Liver (tissue), 9 donors: Measurements from ENCODE around the gene ICAM1. TPM values are rescaled to one million over a fixed set of nuclear protein-coding genes. Genes with fewer than 3 reads are reported as not detected.

Experiments
- DNase-seq: peaks from one replicate; pipeline ENCODE4 v3.0.0-alpha.2; 2017; ENCODE audit warnings: low spot score
- H3K27ac ChIP-seq, 2 donors: one replicate each; pipeline ENCODE4 v1.7.0; 2013; ENCODE audit warnings: inconsistent platforms in 2 of 2, low read length in 2 of 2, control low read depth in 1 of 2, low read depth in 1 of 2, mild to moderate bottlenecking in 1 of 2
- H3K27me3 ChIP-seq, 4 donors: one replicate each; pipeline versions ENCODE4 v1.6.1 to v1.7.0; 2013; ENCODE audit warnings: low read length in 3 of 4, inconsistent platforms in 1 of 4, mild to moderate bottlenecking in 1 of 4, moderate library complexity in 1 of 4; ENCODE audit not compliant: control insufficient read depth in 4 of 4, insufficient read depth in 4 of 4
- H3K36me3 ChIP-seq, 4 donors: one replicate each; pipeline versions ENCODE4 v1.6.1 to v1.7.0; 2013; ENCODE audit warnings: low read length in 3 of 4, mild to moderate bottlenecking in 3 of 4, low read depth in 1 of 4, moderate library complexity in 1 of 4; ENCODE audit not compliant: control insufficient read depth in 4 of 4, insufficient read depth in 3 of 4
- H3K4me1 ChIP-seq, 4 donors: one replicate each; pipeline versions ENCODE4 v1.6.1 to v1.7.0; 2013; ENCODE audit warnings: low read length in 3 of 4, mild to moderate bottlenecking in 3 of 4, moderate library complexity in 1 of 4; ENCODE audit not compliant: control insufficient read depth in 4 of 4, insufficient read depth in 4 of 4
- H3K4me3 ChIP-seq, 3 donors: one replicate each; pipeline versions ENCODE4 v1.6.1 to v1.7.0; 2013; ENCODE audit warnings: low read length in 3 of 3, control low read depth in 1 of 3, low read depth in 1 of 3, mild to moderate bottlenecking in 1 of 3
- H3K9ac ChIP-seq, 2 donors: one replicate each; pipeline ENCODE4 v1.7.0; 2013; ENCODE audit warnings: low read length in 2 of 2, mild to moderate bottlenecking in 2 of 2, moderate library complexity in 2 of 2, control low read depth in 1 of 2, low read depth in 1 of 2
- H3K9me3 ChIP-seq, 4 donors: one replicate each; pipeline versions ENCODE4 v1.6.1 to v1.7.0; 2013; ENCODE audit warnings: low read length in 3 of 4; ENCODE audit not compliant: control insufficient read depth in 4 of 4
- GABPA ChIP-seq, 2 donors: IDR thresholded peaks in 1 of 2; conservative IDR thresholded peaks in 1 of 2; 2 replicates each; pipeline ENCODE4 v1.6.1; 2016; ENCODE audit warnings: antibody characterized with exemption in 2 of 2, mild to moderate bottlenecking in 1 of 2, moderate library complexity in 1 of 2
- HNF4A ChIP-seq, 2 donors: conservative IDR thresholded peaks; 2 replicates each; pipeline ENCODE4 v1.6.1; 2016; ENCODE audit warnings: antibody characterized with exemption in 2 of 2, mild to moderate bottlenecking in 2 of 2
- HNF4G ChIP-seq: IDR thresholded peaks from 2 replicates; pipeline ENCODE4 v1.6.1; 2016; ENCODE audit warnings: antibody characterized with exemption
- JUND ChIP-seq, 2 donors: IDR thresholded peaks; 2 replicates each; pipeline ENCODE4 v1.6.1; 2016; ENCODE audit warnings: antibody characterized with exemption in 2 of 2
- RAD21 ChIP-seq, 2 donors: IDR thresholded peaks; 2 replicates each; pipeline ENCODE4 v1.6.1; 2016; ENCODE audit warnings: antibody characterized with exemption in 2 of 2, mild to moderate bottlenecking in 2 of 2
- RXRA ChIP-seq, 2 donors: IDR thresholded peaks; 2 replicates each; pipeline ENCODE4 v1.6.1; 2017 to 2018; ENCODE audit warnings: antibody characterized with exemption in 2 of 2, mild to moderate bottlenecking in 1 of 2
- SP1 ChIP-seq: IDR thresholded peaks from 2 replicates; pipeline ENCODE4 v1.6.1; 2018; ENCODE audit warnings: antibody characterized with exemption, mild to moderate bottlenecking
- TAF1 ChIP-seq: conservative IDR thresholded peaks from 2 replicates; pipeline ENCODE4 v1.6.1; 2016; ENCODE audit warnings: antibody characterized with exemption, mild to moderate bottlenecking
- YY1 ChIP-seq: IDR thresholded peaks from 2 replicates; pipeline ENCODE4 v1.6.1; 2016; ENCODE audit warnings: antibody characterized with exemption, mild to moderate bottlenecking
- WGBS: extraction: QIAGEN DNeasy Blood & Tissue Kit; methylation state at CpG from one replicate; pipeline ENCODE4 v1.1.7; 2013; 5-methylcytosine and 5-hydroxymethylcytosine counted together
- polyA plus RNA-seq, 2 donors: library from polyadenylated mRNA; stranded (reverse) in 1 of 2; unstranded in 1 of 2; fragments of 200-250 nt in 1 of 2; fragments of >200 nt in 1 of 2; fragmentation: Nextera tagmentation in 1 of 2; extraction: Ambion mirVana in 1 of 2; gene quantifications; one replicate each; pipeline versions ENCODE4 v1.2.1 to v1.2.3, GENCODE V29; 2013 to 2015
- total RNA-seq, 2 donors: library from RNA; depleted of rRNA; stranded (reverse); fragments of >200 nt; gene quantifications; one replicate each; pipeline ENCODE4 v1.2.3, GENCODE V29; 2014
- TF ChIP-seq, protein P1 (sequence below): IDR thresholded peaks from 2 replicates; pipeline ENCODE4 v1.6.1; 2016; ENCODE audit warnings: antibody characterized with exemption
- TF ChIP-seq, protein P2 (sequence below): IDR thresholded peaks from 2 replicates; pipeline ENCODE4 v1.6.1; 2016; ENCODE audit warnings: antibody characterized with exemption
- TF ChIP-seq, protein P3 (sequence below): fragments of 150-350 bp; IDR thresholded peaks from 2 replicates; pipeline ENCODE4 v1.5.1; 2017; ENCODE audit warnings: improper control_type of control experiment, low read depth, low read length; ENCODE audit not compliant: missing input control
- TF ChIP-seq, protein P4 (sequence below): IDR thresholded peaks from 2 replicates; pipeline ENCODE4 v1.6.1; 2016; ENCODE audit warnings: antibody characterized with exemption, mild to moderate bottlenecking
- TF ChIP-seq, protein P5 (sequence below): IDR thresholded peaks from 2 replicates; pipeline ENCODE4 v1.6.1; 2016; ENCODE audit warnings: antibody characterized with exemption
- donor health status: healthy.
- donor health status: healthy.
- donor health status: healthy.
- donor health status: healthy.
- donor health status: healthy.

The ICAM1 gene
- total and polyA plus RNA-seq, 4 donors = 7.8 to 26.3 (median 19.8) TPM

DNA sequence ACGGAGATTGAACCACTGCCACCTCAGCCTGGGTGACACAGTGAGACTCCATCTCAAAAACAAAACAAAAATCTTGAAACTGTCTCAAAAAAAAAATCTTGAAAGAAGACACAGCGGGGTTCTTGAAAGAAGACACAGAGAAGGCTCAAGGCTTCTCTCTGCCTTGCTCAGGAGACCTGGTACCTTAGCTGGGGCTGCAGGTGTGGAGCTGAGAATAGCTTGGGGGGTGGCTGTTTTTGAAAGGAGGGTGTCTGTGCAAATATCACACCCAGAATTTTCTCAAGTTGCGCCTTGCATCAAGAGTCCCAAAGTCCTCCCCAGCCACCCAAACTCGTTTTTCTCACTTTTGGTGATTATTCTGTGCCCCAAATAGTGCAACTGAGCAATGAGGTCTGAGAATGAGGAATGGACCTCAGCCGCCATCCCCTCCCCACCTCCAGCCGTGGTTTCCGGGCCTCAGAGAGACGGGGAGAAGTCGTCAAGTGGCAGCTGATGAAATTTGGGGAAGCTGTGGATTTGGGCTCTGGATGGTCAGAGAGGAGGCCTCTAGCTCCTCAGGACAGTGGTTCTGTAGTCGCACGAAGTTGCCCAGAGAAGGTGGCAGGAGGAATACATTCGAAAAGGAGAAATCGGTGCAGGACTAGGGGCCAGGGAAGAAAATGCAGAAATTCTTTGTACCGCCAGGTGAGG is 48.6 kb upstream of the ICAM1 start:
- Histone ChIP-seq H3K4me1 (peaks cover 0 to 5% (median 2%) of the 10 kb centered on the region in 4 donors), H3K4me3 (no peak overlapping the region), H3K27ac (no peak overlapping the region), H3K36me3 (peaks cover 0 to 3% (median under 1%) of the 10 kb centered on the region in 4 donors), H3K9ac (no peak overlapping the region), H3K9me3 (no peaks in the 10 kb centered on the region), H3K27me3 (no peaks in the 10 kb centered on the region)
- WGBS = 88% methylated on average over 14 of the region's 14 CpGs
- no peak for TF ChIP-seq RAD21 (IDR thresholded peaks at IDR 0.05)
- TF ChIP-seq JUND (IDR thresholded peaks at IDR 0.05) = no peak
- TF ChIP-seq, protein P1, sequence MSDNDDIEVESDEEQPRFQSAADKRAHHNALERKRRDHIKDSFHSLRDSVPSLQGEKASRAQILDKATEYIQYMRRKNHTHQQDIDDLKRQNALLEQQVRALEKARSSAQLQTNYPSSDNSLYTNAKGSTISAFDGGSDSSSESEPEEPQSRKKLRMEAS = no peak
- TF ChIP-seq, protein P2, sequence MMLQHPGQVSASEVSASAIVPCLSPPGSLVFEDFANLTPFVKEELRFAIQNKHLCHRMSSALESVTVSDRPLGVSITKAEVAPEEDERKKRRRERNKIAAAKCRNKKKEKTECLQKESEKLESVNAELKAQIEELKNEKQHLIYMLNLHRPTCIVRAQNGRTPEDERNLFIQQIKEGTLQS = no peak
- no peak for TF ChIP-seq HNF4G
- no peak for TF ChIP-seq GABPA (IDR thresholded peaks at IDR 0.05 in 1 of 2, conservative IDR thresholded peaks at IDR 0.05 in 1 of 2)
- TF ChIP-seq, protein P3, sequence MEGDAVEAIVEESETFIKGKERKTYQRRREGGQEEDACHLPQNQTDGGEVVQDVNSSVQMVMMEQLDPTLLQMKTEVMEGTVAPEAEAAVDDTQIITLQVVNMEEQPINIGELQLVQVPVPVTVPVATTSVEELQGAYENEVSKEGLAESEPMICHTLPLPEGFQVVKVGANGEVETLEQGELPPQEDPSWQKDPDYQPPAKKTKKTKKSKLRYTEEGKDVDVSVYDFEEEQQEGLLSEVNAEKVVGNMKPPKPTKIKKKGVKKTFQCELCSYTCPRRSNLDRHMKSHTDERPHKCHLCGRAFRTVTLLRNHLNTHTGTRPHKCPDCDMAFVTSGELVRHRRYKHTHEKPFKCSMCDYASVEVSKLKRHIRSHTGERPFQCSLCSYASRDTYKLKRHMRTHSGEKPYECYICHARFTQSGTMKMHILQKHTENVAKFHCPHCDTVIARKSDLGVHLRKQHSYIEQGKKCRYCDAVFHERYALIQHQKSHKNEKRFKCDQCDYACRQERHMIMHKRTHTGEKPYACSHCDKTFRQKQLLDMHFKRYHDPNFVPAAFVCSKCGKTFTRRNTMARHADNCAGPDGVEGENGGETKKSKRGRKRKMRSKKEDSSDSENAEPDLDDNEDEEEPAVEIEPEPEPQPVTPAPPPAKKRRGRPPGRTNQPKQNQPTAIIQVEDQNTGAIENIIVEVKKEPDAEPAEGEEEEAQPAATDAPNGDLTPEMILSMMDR = no peak
- TF ChIP-seq, protein P4, sequence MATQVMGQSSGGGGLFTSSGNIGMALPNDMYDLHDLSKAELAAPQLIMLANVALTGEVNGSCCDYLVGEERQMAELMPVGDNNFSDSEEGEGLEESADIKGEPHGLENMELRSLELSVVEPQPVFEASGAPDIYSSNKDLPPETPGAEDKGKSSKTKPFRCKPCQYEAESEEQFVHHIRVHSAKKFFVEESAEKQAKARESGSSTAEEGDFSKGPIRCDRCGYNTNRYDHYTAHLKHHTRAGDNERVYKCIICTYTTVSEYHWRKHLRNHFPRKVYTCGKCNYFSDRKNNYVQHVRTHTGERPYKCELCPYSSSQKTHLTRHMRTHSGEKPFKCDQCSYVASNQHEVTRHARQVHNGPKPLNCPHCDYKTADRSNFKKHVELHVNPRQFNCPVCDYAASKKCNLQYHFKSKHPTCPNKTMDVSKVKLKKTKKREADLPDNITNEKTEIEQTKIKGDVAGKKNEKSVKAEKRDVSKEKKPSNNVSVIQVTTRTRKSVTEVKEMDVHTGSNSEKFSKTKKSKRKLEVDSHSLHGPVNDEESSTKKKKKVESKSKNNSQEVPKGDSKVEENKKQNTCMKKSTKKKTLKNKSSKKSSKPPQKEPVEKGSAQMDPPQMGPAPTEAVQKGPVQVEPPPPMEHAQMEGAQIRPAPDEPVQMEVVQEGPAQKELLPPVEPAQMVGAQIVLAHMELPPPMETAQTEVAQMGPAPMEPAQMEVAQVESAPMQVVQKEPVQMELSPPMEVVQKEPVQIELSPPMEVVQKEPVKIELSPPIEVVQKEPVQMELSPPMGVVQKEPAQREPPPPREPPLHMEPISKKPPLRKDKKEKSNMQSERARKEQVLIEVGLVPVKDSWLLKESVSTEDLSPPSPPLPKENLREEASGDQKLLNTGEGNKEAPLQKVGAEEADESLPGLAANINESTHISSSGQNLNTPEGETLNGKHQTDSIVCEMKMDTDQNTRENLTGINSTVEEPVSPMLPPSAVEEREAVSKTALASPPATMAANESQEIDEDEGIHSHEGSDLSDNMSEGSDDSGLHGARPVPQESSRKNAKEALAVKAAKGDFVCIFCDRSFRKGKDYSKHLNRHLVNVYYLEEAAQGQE = no peak
- no peak for TF ChIP-seq TAF1
- TF ChIP-seq, protein P5, sequence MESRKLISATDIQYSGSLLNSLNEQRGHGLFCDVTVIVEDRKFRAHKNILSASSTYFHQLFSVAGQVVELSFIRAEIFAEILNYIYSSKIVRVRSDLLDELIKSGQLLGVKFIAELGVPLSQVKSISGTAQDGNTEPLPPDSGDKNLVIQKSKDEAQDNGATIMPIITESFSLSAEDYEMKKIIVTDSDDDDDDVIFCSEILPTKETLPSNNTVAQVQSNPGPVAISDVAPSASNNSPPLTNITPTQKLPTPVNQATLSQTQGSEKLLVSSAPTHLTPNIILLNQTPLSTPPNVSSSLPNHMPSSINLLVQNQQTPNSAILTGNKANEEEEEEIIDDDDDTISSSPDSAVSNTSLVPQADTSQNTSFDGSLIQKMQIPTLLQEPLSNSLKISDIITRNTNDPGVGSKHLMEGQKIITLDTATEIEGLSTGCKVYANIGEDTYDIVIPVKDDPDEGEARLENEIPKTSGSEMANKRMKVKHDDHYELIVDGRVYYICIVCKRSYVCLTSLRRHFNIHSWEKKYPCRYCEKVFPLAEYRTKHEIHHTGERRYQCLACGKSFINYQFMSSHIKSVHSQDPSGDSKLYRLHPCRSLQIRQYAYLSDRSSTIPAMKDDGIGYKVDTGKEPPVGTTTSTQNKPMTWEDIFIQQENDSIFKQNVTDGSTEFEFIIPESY = no peak
- no peak for TF ChIP-seq HNF4A (conservative IDR thresholded peaks at IDR 0.05)
- no peak for TF ChIP-seq SP1
- no peak for TF ChIP-seq YY1
- TF ChIP-seq RXRA (IDR thresholded peaks at IDR 0.05) = no peak
- no peak for DNase-seq
